HepG2 (cell line): Measurements from ENCODE around the gene OST4. TPM values are rescaled to one million over a fixed set of nuclear protein-coding genes. Genes with fewer than 3 reads are reported as not detected.

Experiments used
- KLF12 ChIP-seq: sonication (generic); formaldehyde crosslinking; IDR thresholded peaks from 2 replicates; pipeline ENCODE4 v1.4.0; 2020; ENCODE audit warnings: missing genetic modification reagents, borderline replicate concordance
- NFYB ChIP-seq: sonication (generic); formaldehyde crosslinking; IDR thresholded peaks from 2 replicates; pipeline ENCODE4 v1.4.0; 2020; ENCODE audit warnings: missing genetic modification reagents
- RXRA ChIP-seq: sonication (generic); formaldehyde crosslinking; IDR thresholded peaks from 2 replicates; pipeline ENCODE4 v1.5.1; 2020; ENCODE audit warnings: missing genetic modification reagents
- SAP130 ChIP-seq: IDR thresholded peaks from 2 replicates; pipeline ENCODE4 v1.6.1; 2016; ENCODE audit warnings: low read depth
- TBP ChIP-seq: sonication (generic); formaldehyde crosslinking; IDR thresholded peaks from 2 replicates; pipeline ENCODE4 v1.5.0; 2020; ENCODE audit warnings: missing genetic modification reagents
- ZBTB40 ChIP-seq, 2 experiments: fragments of 450-650 bp in 1 of 2; sonication (generic) in 1 of 2; formaldehyde crosslinking in 1 of 2; IDR thresholded peaks; 2 replicates each; pipeline versions ENCODE4 v1.6.1 to v1.8.0; 2016 to 2022; ENCODE audit warnings: antibody characterized with exemption in 1 of 2, mild to moderate bottlenecking in 1 of 2, missing genetic modification reagents in 1 of 2
- ZHX2 ChIP-seq, 2 experiments: sonication (generic) in 1 of 2; formaldehyde crosslinking in 1 of 2; IDR thresholded peaks; 2 replicates each; pipeline versions ENCODE4 v1.6.1 to v1.9.0; 2014 to 2022; ENCODE audit warnings: antibody characterized with exemption in 1 of 2, borderline replicate concordance in 1 of 2, inconsistent platforms in 1 of 2, low read depth in 1 of 2, missing genetic modification reagents in 1 of 2
- ZKSCAN8 ChIP-seq: IDR thresholded peaks from 2 replicates; pipeline ENCODE4 v1.6.1; 2016; ENCODE audit warnings: borderline replicate concordance, missing genetic modification reagents, missing compliant biosample characterization
- ZNF367 ChIP-seq: sonication (generic); formaldehyde crosslinking; IDR thresholded peaks from 2 replicates; pipeline ENCODE4 v1.4.0; 2020; ENCODE audit warnings: missing genetic modification reagents, borderline replicate concordance
- ZNF615 ChIP-seq: sonication (generic); formaldehyde crosslinking; IDR thresholded peaks from 2 replicates; pipeline ENCODE4 v1.5.0; 2020; ENCODE audit warnings: mild to moderate bottlenecking, missing genetic modification reagents, borderline replicate concordance
- polyA plus RNA-seq, 8 experiments: library from polyadenylated mRNA; depleted of rRNA in 3 of 8; stranded (reverse) in 7 of 8; unstranded in 1 of 8; fragments of >200 nt; fragmentation: Illumina TruSeq in 4 of 8; extraction: Trizol in 4 of 8; gene quantifications; 2 replicates each; pipeline versions ENCODE4 v1.2.1 to v1.2.3, GENCODE V29; 2011 to 2016; ENCODE audit warnings: low read depth in 4 of 8, missing spikeins in 1 of 8, mixed read lengths in 1 of 8; ENCODE audit not compliant: insufficient read depth in 1 of 8
- total RNA-seq, 5 experiments: library from RNA; depleted of rRNA; stranded (reverse); fragments of >200 nt; fragmentation: Illumina TruSeq; extraction: Trizol; gene quantifications; 2 replicates each; pipeline ENCODE4 v1.2.3, GENCODE V29; 2016; ENCODE audit warnings: low read depth in 1 of 5

Gene OST4
- total and polyA plus RNA-seq, 2 of the 13 experiments (the other 11 are each of a cell fraction or from before 2014, with no cell fraction given): 498 to 584 TPM

DNA sequence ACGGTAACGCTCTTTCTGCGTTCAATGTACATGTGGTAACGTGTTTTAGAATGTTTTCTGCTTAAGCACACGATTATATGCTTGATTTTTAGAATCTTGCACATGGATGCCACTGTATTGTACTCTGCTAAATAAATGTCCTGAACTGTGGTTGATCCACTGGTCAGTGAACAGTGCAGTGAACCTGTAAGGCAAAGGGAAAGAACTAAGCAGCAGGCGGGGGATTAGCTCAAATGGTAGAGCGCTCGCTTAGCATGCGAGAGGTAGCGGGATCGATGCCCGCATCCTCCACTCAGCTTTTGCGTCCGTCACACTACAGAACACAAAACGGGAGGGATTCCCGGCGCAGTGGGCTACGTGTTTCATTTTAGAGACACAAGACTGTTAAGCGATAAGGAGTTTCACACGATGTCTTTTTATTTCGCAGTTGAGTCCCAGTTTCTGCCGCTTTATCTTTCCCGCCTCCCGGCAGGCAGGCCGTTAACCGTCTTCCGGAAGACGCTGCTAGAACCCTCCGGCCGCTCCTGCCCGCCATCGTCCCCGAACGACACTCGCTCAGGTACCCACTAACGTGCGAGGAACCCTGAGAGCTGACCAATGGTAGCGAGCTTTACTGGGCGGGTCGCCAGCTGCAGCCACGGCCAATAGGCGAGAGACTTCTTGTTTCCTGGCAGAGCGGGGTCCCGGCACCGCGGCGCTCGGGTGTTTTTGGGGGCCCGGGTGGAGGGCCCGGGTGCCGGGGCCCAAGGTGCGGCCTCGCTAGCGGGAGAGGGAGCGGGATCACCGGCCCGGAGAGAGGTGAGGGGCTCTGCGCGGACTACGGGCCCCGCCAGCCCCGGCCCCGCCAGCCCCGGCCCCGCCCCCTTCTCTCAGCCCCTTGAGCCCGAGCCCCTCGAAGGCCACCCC is 20.2 kb downstream of the OST4 start, which contains the start of gene AGBL5 (continued):
- TF ChIP-seq ZHX2 (IDR thresholded peaks at IDR 0.05; ENCODE audit: low read depth) (peak; percentile 57; the same call in 1 of the 2 replicates), ZHX2 (CRISPR knock-in tag; IDR thresholded peaks at IDR 0.05; ENCODE audit: borderline replicate concordance) (no peak), TBP (no peak; the same call in 1 of the 2 replicates), RXRA (0 out of 2 replicates have a peak, but pooled peaks have one; percentile 66), ZBTB40 (IDR thresholded peaks at IDR 0.05) (0 out of 2 replicates have a peak, but pooled peaks have one; percentile 28), ZBTB40 (CRISPR knock-in tag; IDR thresholded peaks at IDR 0.05) (peak; percentile 86), ZNF367 (CRISPR knock-in tag) (peak; percentile 90; the same call in 1 of the 2 replicates), KLF12 (CRISPR knock-in tag) (peak; percentile 58), ZKSCAN8 (peak; percentile 57), SAP130 (CRISPR knock-in tag) (peak; percentile 79), ZNF615 (peak; percentile 98), NFYB (CRISPR knock-in tag) (peak; percentile 96)
